HEK293 (cell line): ENCODE results near the gene FUCA2.
"Not testable (repeated sequence)": the region's sequence is repeated elsewhere in the genome, so short reads cannot be mapped to it uniquely, and the experiment has no call there.

Experiments used
- CTCF ChIA-PET: fragments of 350-600 bp; formaldehyde crosslinking; extraction: SDS; loops from one replicate; lab custom pipeline; 2021; ENCODE audit warnings: antibody characterized with exemption; lab: Yijun Ruan, JAX
- POLR2A ChIA-PET: fragments of 300-600 bp; formaldehyde crosslinking; extraction: SDS; loops from one replicate; lab custom pipeline; 2020; ENCODE audit warnings: antibody characterized with exemption, inconsistent platforms; lab: Yijun Ruan, JAX
- H3K27ac ChIP-seq: fragments of 200-500 bp; sonication (Bioruptor generic); 2 replicates; pipeline ENCODE4 v1.5.1; 2014; ENCODE audit warnings: low read depth, low read length, control low read depth, inconsistent platforms; ENCODE audit errors: extremely low read depth
- H3K36me3 ChIP-seq, 2 experiments: fragments of 200-500 bp in 1 of 2; sonication (Bioruptor generic) in 1 of 2; 1 replicate in 1 of 2; 2 replicates in 1 of 2; pipeline ENCODE4 v1.5.1; 2014 to 2017; ENCODE audit warnings: inconsistent platforms in 2 of 2, low read length in 2 of 2; ENCODE audit not compliant: control insufficient read depth in 2 of 2, insufficient read depth in 1 of 2
- H3K4me1 ChIP-seq: fragments of 200-500 bp; sonication (Bioruptor generic); 2 replicates; pipeline ENCODE4 v1.5.1; 2014; ENCODE audit warnings: mild to moderate bottlenecking, low read length, inconsistent platforms; ENCODE audit not compliant: control insufficient read depth, insufficient read depth
- H3K4me3 ChIP-seq: 2 replicates; pipeline ENCODE4 v1.5.1; 2011; ENCODE audit warnings: low read depth, mild to moderate bottlenecking, control low read depth, low read length, moderate library complexity
- H3K9me3 ChIP-seq: fragments of 200-500 bp; sonication (Bioruptor generic); 2 replicates; pipeline ENCODE4 v1.5.1; 2014; ENCODE audit warnings: low read depth, low read length, inconsistent platforms; ENCODE audit not compliant: control insufficient read depth, insufficient read depth
- HOXA7 ChIP-seq: sonication (generic); formaldehyde crosslinking; IDR thresholded peaks from 2 replicates; pipeline ENCODE4 v1.8.1; 2022; ENCODE audit warnings: missing genetic modification reagents, borderline replicate concordance
- SCRT1 ChIP-seq: fragments of 450-650 bp; formaldehyde crosslinking; IDR thresholded peaks from 2 replicates; pipeline ENCODE4 v1.5.1; 2016; ENCODE audit warnings: missing biosample characterization, missing genetic modification characterization, borderline replicate concordance
- YY1 ChIP-seq: fragments of 450-650 bp; formaldehyde crosslinking; IDR thresholded peaks from 2 replicates; pipeline ENCODE4 v1.5.1; 2018; ENCODE audit warnings: missing biosample characterization, missing genetic modification characterization
- ZBTB6 ChIP-seq: fragments of 450-650 bp; formaldehyde crosslinking; IDR thresholded peaks from 2 replicates; pipeline ENCODE4 v1.5.1; 2017; ENCODE audit warnings: missing biosample characterization, missing genetic modification characterization
- ZNF10 ChIP-seq: fragments of 450-650 bp; formaldehyde crosslinking; IDR thresholded peaks from 2 replicates; pipeline ENCODE4 v1.5.1; 2017; ENCODE audit warnings: missing biosample characterization, missing genetic modification characterization
- ZNF114 ChIP-seq: fragments of 450-650 bp; formaldehyde crosslinking; IDR thresholded peaks from 2 replicates; pipeline ENCODE4 v1.5.0; 2017; ENCODE audit warnings: missing biosample characterization, missing genetic modification characterization
- ZNF121 ChIP-seq: fragments of 450-650 bp; formaldehyde crosslinking; IDR thresholded peaks from 2 replicates; pipeline ENCODE4 v1.5.1; 2016; ENCODE audit warnings: missing biosample characterization, missing genetic modification characterization
- ZNF133 ChIP-seq: fragments of 450-650 bp; formaldehyde crosslinking; IDR thresholded peaks from 2 replicates; pipeline ENCODE4 v1.5.1; 2016; ENCODE audit warnings: missing biosample characterization, missing genetic modification characterization
- ZNF146 ChIP-seq: fragments of 450-650 bp; formaldehyde crosslinking; IDR thresholded peaks from 2 replicates; pipeline ENCODE4 v1.5.1; 2016; ENCODE audit warnings: missing biosample characterization, missing genetic modification characterization
- ZNF155 ChIP-seq: fragments of 450-650 bp; formaldehyde crosslinking; IDR thresholded peaks from 2 replicates; pipeline ENCODE4 v1.5.1; 2016; ENCODE audit warnings: missing biosample characterization, missing genetic modification characterization
- ZNF211 ChIP-seq: fragments of 450-650 bp; formaldehyde crosslinking; IDR thresholded peaks from 2 replicates; pipeline ENCODE4 v1.5.1; 2016; ENCODE audit warnings: low read depth, missing biosample characterization, missing genetic modification characterization
- ZNF280D ChIP-seq: fragments of 450-650 bp; formaldehyde crosslinking; IDR thresholded peaks from 2 replicates; pipeline ENCODE4 v1.5.1; 2016; ENCODE audit warnings: missing biosample characterization, missing genetic modification characterization
- ZNF366 ChIP-seq: fragments of 450-650 bp; formaldehyde crosslinking; conservative IDR thresholded peaks from 2 replicates; pipeline ENCODE4 v1.5.1; 2016; ENCODE audit warnings: missing biosample characterization, missing genetic modification characterization
- ZNF394 ChIP-seq: fragments of 450-650 bp; formaldehyde crosslinking; IDR thresholded peaks from 2 replicates; pipeline ENCODE4 v1.5.1; 2016; ENCODE audit warnings: missing biosample characterization, missing genetic modification characterization, mild to moderate bottlenecking, moderate library complexity, borderline replicate concordance
- ZNF530 ChIP-seq: fragments of 450-650 bp; formaldehyde crosslinking; IDR thresholded peaks from 2 replicates; pipeline ENCODE4 v1.5.1; 2016; ENCODE audit warnings: low read depth, missing biosample characterization, missing genetic modification characterization
- ZNF580 ChIP-seq: fragments of 450-650 bp; formaldehyde crosslinking; IDR thresholded peaks from 2 replicates; pipeline ENCODE4 v1.5.1; 2016; ENCODE audit warnings: missing biosample characterization, missing genetic modification characterization
- ZNF596 ChIP-seq: fragments of 450-650 bp; IDR thresholded peaks from 2 replicates; pipeline ENCODE4 v1.5.0; 2018; ENCODE audit warnings: missing biosample characterization, mild to moderate bottlenecking, missing genetic modification characterization, moderate library complexity
- ZNF624 ChIP-seq: fragments of 450-650 bp; formaldehyde crosslinking; IDR thresholded peaks from 2 replicates; pipeline ENCODE4 v1.5.1; 2017; ENCODE audit warnings: missing biosample characterization, missing genetic modification characterization
- ZNF664 ChIP-seq: fragments of 450-650 bp; formaldehyde crosslinking; IDR thresholded peaks from 2 replicates; pipeline ENCODE4 v1.5.1; 2016; ENCODE audit warnings: missing biosample characterization, missing genetic modification characterization
- ZNF670 ChIP-seq: fragments of 450-650 bp; formaldehyde crosslinking; IDR thresholded peaks from 2 replicates; pipeline ENCODE4 v1.5.1; 2016; ENCODE audit warnings: missing biosample characterization, missing genetic modification characterization, low read depth
- ZNF701 ChIP-seq: fragments of 450-650 bp; formaldehyde crosslinking; IDR thresholded peaks from 2 replicates; pipeline ENCODE4 v1.5.1; 2016; ENCODE audit warnings: missing biosample characterization, missing genetic modification characterization

The FUCA2 gene

GRCh38 chr6:143449714-143450452, 61.6 kb downstream of the FUCA2 start:
- no peak for TF ChIP-seq ZNF530 (tag by site-specific recombination)
- no peak for TF ChIP-seq SCRT1 (tag by site-specific recombination)
- TF ChIP-seq ZNF114 (tag by site-specific recombination): no peak
- no peak for TF ChIP-seq ZNF155 (tag by site-specific recombination)
- no peak for TF ChIP-seq YY1 (tag by site-specific recombination)
- TF ChIP-seq HOXA7 (CRISPR knock-in tag): no peak
- no peak for TF ChIP-seq ZNF211
- TF ChIP-seq ZNF624: no peak
- TF ChIP-seq ZNF701: no peak
- TF ChIP-seq ZNF670 (tag by site-specific recombination): no peak
- no peak for TF ChIP-seq ZNF596 (tag by site-specific recombination)
- TF ChIP-seq ZNF366 (tag by site-specific recombination): peak; percentile 41; the same call in 1 of the 2 replicates
- TF ChIP-seq ZNF133 (tag by site-specific recombination): peak; percentile 53; the same call in 1 of the 2 replicates
- TF ChIP-seq ZNF394: no peak
- TF ChIP-seq ZBTB6 (tag by site-specific recombination): no peak
- no peak for TF ChIP-seq ZNF10
- H3K4me3 ChIP-seq: peak overlapping the region; percentile 87
- H3K36me3 ChIP-seq: peaks cover 7 to 18% of the 10 kb centered on the region in 2 experiments; a peak in 2 of 3 replicates
- POLR2A ChIA-PET: interaction anchor here (0.8 to 1.4 kb wide), 12 partner anchors 8 to 393 kb away, joined by 3 to 9 read pairs (median 4); partner anchors contain the start of genes FUCA2 and LTV1
- H3K4me1 ChIP-seq: peaks cover 4% of the 10 kb centered on the region; the same call in 1 of the 2 replicates
- CTCF ChIA-PET: interaction anchor here (0.6 to 1.2 kb wide), 3 partner anchors 23 to 975 kb away, joined by 3 to 6 read pairs (median 4); partner anchors contain the start of gene FUCA2
- H3K27ac ChIP-seq: peak overlapping the region; percentile 65
- no peaks in the 10 kb centered on the region for H3K9me3 ChIP-seq

- Histone ChIP-seq H3K4me3 (peak overlapping the region; percentile 87), H3K27ac (no peak overlapping the region), H3K9me3 (no peaks in the 10 kb centered on the region), H3K4me1 (peaks cover 4% of the 10 kb centered on the region; the same call in 1 of the 2 replicates), H3K36me3 (peaks cover 7 to 13% of the 10 kb centered on the region in 2 experiments; a peak in 2 of 3 replicates)
- CTCF ChIA-PET: interaction anchor here (0.6 to 1.2 kb wide), 3 partner anchors 22 to 974 kb away, joined by 3 to 6 read pairs (median 4); partner anchors contain the start of gene FUCA2
- POLR2A ChIA-PET: no interaction called here
- TF ChIP-seq ZNF121 (tag by site-specific recombination) (0 out of 2 replicates have a peak, but pooled peaks have one; percentile 43), ZNF664 (tag by site-specific recombination) (no peak)
Observed at GRCh38 chr6:143449082-143449713, 62.3 kb downstream of the FUCA2 start.

GRCh38 chr6:143447865-143448264, 63.7 kb downstream of the FUCA2 start:
- H3K36me3 ChIP-seq, POLR2A ChIA-PET, H3K9me3 ChIP-seq: not testable (repeated sequence)
- TF ChIP-seq ZNF146 (tag by site-specific recombination) (peak; percentile 99), ZNF280D (tag by site-specific recombination) (peak; percentile 47; the same call in 1 of the 2 replicates), ZNF580 (peak; percentile 91)
- TF ChIP-seq, all 188 proteins: peak for 3; not testable (repeated sequence) for 185
- CTCF ChIA-PET: interaction anchor here (0.7 to 1.1 kb wide), 3 partner anchors 20 to 600 kb away, joined by 3 to 5 read pairs (median 3); no protein-coding TSS in a partner anchor
- not testable (repeated sequence) for H3K4me1 ChIP-seq, H3K27ac ChIP-seq, H3K4me3 ChIP-seq
